ENCODE results near the gene ZMYM3. TPM values are rescaled to one million over a fixed set of nuclear protein-coding genes. Genes with fewer than 3 reads are reported as not detected.

Gene ZMYM3
- polyA plus RNA-seq, 1 experiment, result 24.6 TPM

GRCh38 chrX:71236836-71237235, 17.1 kb downstream of the ZMYM3 start:
- Histone ChIP-seq H3K4me3 (ENCODE audit: low read depth, low read length) (no peak overlapping the region), H3K27me3 (ENCODE audit: control insufficient read depth, insufficient read depth, low read length) (no peaks in the 10 kb centered on the region), H3K27ac (ENCODE audit: low read depth, low read length) (no peak overlapping the region), H3K9me3 (ENCODE audit: control insufficient read depth, insufficient read depth, low read length) (no peaks in the 10 kb centered on the region)
- ChIA-PET POLR2A (no interaction called here), CTCF (no interaction called here)
- TF ChIP-seq CTCF (IDR thresholded peaks at IDR 0.05; ENCODE audit: low read depth, low read length), result no peak
- DNase-seq (ENCODE audit: low read depth, low spot score), result no peak

GRCh38 chrX:71235482-71235881, 18.5 kb downstream of the ZMYM3 start:
- Histone ChIP-seq H3K9me3 (ENCODE audit: control insufficient read depth, insufficient read depth, low read length) (no peaks in the 10 kb centered on the region), H3K4me3 (ENCODE audit: low read depth, low read length) (no peak overlapping the region), H3K27me3 (ENCODE audit: control insufficient read depth, insufficient read depth, low read length) (no peaks in the 10 kb centered on the region), H3K27ac (ENCODE audit: low read depth, low read length) (no peak overlapping the region)
- CTCF ChIA-PET, result no interaction called here
- TF ChIP-seq CTCF (IDR thresholded peaks at IDR 0.05; ENCODE audit: low read depth, low read length), result no peak
- DNase-seq (ENCODE audit: low read depth, low spot score), result no peak
- POLR2A ChIA-PET, result no interaction called here

GRCh38 chrX:71228063-71228642, 25.8 kb downstream of the ZMYM3 start:
- Histone ChIP-seq H3K9me3 (ENCODE audit: control insufficient read depth, insufficient read depth, low read length) (no peaks in the 10 kb centered on the region), H3K27ac (ENCODE audit: low read depth, low read length) (no peak overlapping the region), H3K4me3 (ENCODE audit: low read depth, low read length) (no peak overlapping the region), H3K27me3 (ENCODE audit: control insufficient read depth, insufficient read depth, low read length) (no peaks in the 10 kb centered on the region)
- no peak for TF ChIP-seq CTCF (IDR thresholded peaks at IDR 0.05; ENCODE audit: low read depth, low read length)
- POLR2A ChIA-PET, result no interaction called here
- CTCF ChIA-PET, result no interaction called here
- no peak for DNase-seq (ENCODE audit: low read depth, low spot score)

- no peaks in the 10 kb centered on the region for H3K27me3 ChIP-seq (ENCODE audit: control insufficient read depth, insufficient read depth, low read length)
- H3K27ac ChIP-seq (ENCODE audit: low read depth, low read length), result no peak overlapping the region
These were observed 26.4 kb downstream of the ZMYM3 start for GRCh38 chrX:71227370-71228062.

More at GRCh38 chrX:71227370-71228062, 26.4 kb downstream of the ZMYM3 start:
- no peaks in the 10 kb centered on the region for H3K9me3 ChIP-seq (ENCODE audit: control insufficient read depth, insufficient read depth, low read length)
- CTCF ChIA-PET, result no interaction called here
- POLR2A ChIA-PET, result no interaction called here
- TF ChIP-seq CTCF (IDR thresholded peaks at IDR 0.05; ENCODE audit: low read depth, low read length), result 0 out of 2 replicates have a peak, but pooled peaks have one; percentile 6
- DNase-seq (ENCODE audit: low read depth, low spot score), result no peak
- H3K4me3 ChIP-seq (ENCODE audit: low read depth, low read length), result no peak overlapping the region
